ENCODE measurements around the gene ZNF727. TPM values are rescaled to one million over a fixed set of nuclear protein-coding genes. Genes with fewer than 3 reads are reported as not detected.

ZNF727 gene
- total RNA-seq: not detected in 2 replicates

GRCh38 chr7:64045301-64046040, at the start of gene ZNF727:
TSS of gene ZNF727 (plus strand) at chr7:64045434. CDS start at chr7:64045622, 188 bp downstream.

GRCh38 chr7:63998549-63998948, 46.7 kb upstream of the ZNF727 start, which contains the start of gene ZNF722:
TSS of gene ZNF722 (plus strand) at chr7:63998849. CDS start at chr7:63998962, 113 bp downstream.

Other genes with a start within 250 kb of the ZNF727 start
- gene ZNF722, start 46.6 kb upstream of the ZNF727 start, total RNA-seq: not detected in 2 replicates
- gene ZNF735, start 161.8 kb downstream of the ZNF727 start, total RNA-seq: not detected in 2 replicates
- not detected in 2 replicates for gene ZNF679, start 183.0 kb downstream of the ZNF727 start, total RNA-seq

Data from smooth muscle cell of the umbilical artery (primary cell).